DOHH2 (cell line): Measurements from ENCODE around the gene LATS2.

Experiments
- CTCF ChIP-seq: fragments of 200-600 bp; sonication (generic); IDR thresholded peaks from one replicate; pipeline ENCODE4 v1.5.1; 2014; ENCODE audit warnings: antibody characterized with exemption, mild to moderate bottlenecking, low read depth, low read length; ENCODE audit not compliant: poor library complexity, severe bottlenecking
- EZH2phosphoT487 ChIP-seq: fragments of 200-600 bp; sonication (generic); IDR thresholded peaks from 2 replicates; pipeline ENCODE4 v1.6.1; 2017; ENCODE audit warnings: borderline replicate concordance, mild to moderate bottlenecking, antibody characterized with exemption, low read length, moderate library complexity, mixed read lengths

DNA sequence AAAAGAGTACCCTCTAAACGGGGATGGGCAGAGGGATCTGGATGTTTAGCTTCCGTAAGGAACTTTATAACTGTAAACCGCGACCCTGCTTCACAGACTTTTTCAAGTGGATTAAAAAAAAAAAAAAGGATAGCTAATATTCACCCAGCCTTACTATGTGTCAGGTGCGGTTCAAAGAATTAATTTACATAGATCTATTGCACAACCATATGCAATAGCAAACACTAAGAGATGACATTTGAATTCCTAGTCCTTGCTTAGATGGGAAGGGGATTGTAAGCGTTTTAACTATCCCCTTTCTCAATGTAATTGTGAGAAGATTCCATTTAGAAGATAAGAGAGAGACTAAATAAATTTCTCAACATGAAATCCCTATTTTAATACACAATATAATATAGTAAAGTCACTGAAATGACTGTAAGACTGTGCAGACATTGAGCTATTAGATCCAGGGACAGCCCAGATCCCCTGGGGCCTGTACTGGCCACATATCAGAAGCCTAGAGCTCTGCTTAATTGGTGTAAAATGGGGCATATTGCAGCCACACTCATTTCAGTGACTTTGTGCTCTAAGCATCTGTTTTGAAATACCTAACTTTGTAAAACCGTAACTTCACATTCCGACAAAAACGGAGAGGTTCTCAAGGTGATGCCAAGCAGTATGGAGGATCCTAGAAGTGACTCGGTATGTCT, 13.6 kb downstream of the LATS2 start:
- no peak for TF ChIP-seq CTCF
- TF ChIP-seq EZH2phosphoT487 = no peak
